ENCODE data around the gene OPCML. TPM values are rescaled to one million over a fixed set of nuclear protein-coding genes. Genes with fewer than 3 reads are reported as not detected.

OPCML gene
- total RNA-seq, 1 experiment from 2014 or later, result 0.13 TPM

GRCh38 chr11:133053124-133053776, 479.1 kb downstream of the OPCML start:
- Histone ChIP-seq H3K27ac (ENCODE audit: low read depth, low read length, poor library complexity, severe bottlenecking) (no peak overlapping the region), H3K27me3 (replicated peaks; ENCODE audit: insufficient read depth, low read depth, low read length, poor library complexity) (no peaks in the 10 kb centered on the region), H3K4me1 (ENCODE audit: insufficient read depth, low read length, poor library complexity, severe bottlenecking) (no peaks in the 10 kb centered on the region), H3K9me3 (ENCODE audit: low read depth, low read length, poor library complexity, severe bottlenecking) (no peaks in the 10 kb centered on the region), H3K36me3 (ENCODE audit: insufficient read depth, low read length, poor library complexity, severe bottlenecking) (no peaks in the 10 kb centered on the region), H3K4me3 (ENCODE audit: low read depth, low read length, poor library complexity, severe bottlenecking) (no peak overlapping the region)
- POLR2A ChIA-PET (ENCODE audit: low non-redundant PET), result no interaction called here
- TF ChIP-seq EZH2 (IDR thresholded peaks at IDR 0.05; ENCODE audit: borderline replicate concordance, low read depth, low read length, poor library complexity, severe bottlenecking) (no peak), CTCF (conservative IDR thresholded peaks at IDR 0.05; ENCODE audit: low read depth, low read length) (no peak)
- CTCF ChIA-PET, result no interaction called here
- intact Hi-C loops (cut with micrococcal nuclease; ENCODE audit: unreplicated experiment), result no loop called here
- BruUV-seq (replicated peaks), result no TSS peak
- no peak for DNase-seq (ENCODE audit: low spot score)

GRCh38 chr11:133052537-133052936, 479.8 kb downstream of the OPCML start:
- Histone ChIP-seq H3K4me1 (ENCODE audit: insufficient read depth, low read length, poor library complexity, severe bottlenecking) (peaks cover 4% of the 10 kb centered on the region), H3K36me3 (ENCODE audit: insufficient read depth, low read length, poor library complexity, severe bottlenecking) (no peaks in the 10 kb centered on the region), H3K27me3 (replicated peaks; ENCODE audit: insufficient read depth, low read depth, low read length, poor library complexity) (no peaks in the 10 kb centered on the region), H3K27ac (ENCODE audit: low read depth, low read length, poor library complexity, severe bottlenecking) (no peak overlapping the region), H3K4me3 (ENCODE audit: low read depth, low read length, poor library complexity, severe bottlenecking) (no peak overlapping the region), H3K9me3 (ENCODE audit: low read depth, low read length, poor library complexity, severe bottlenecking) (no peaks in the 10 kb centered on the region)
- no peak for DNase-seq (ENCODE audit: low spot score)
- intact Hi-C loops (cut with micrococcal nuclease; ENCODE audit: unreplicated experiment), result no loop called here
- ChIA-PET CTCF (no interaction called here), POLR2A (ENCODE audit: low non-redundant PET) (no interaction called here)
- TF ChIP-seq EZH2 (IDR thresholded peaks at IDR 0.05; ENCODE audit: borderline replicate concordance, low read depth, low read length, poor library complexity, severe bottlenecking) (no peak), CTCF (conservative IDR thresholded peaks at IDR 0.05; ENCODE audit: low read depth, low read length) (no peak)
- no TSS peak for BruUV-seq (replicated peaks)

- BruUV-seq (replicated peaks), result no TSS peak
- Histone ChIP-seq H3K4me3 (ENCODE audit: low read depth, low read length, poor library complexity, severe bottlenecking) (no peak overlapping the region), H3K4me1 (ENCODE audit: insufficient read depth, low read length, poor library complexity, severe bottlenecking) (peaks cover 6% of the 10 kb centered on the region), H3K27ac (ENCODE audit: low read depth, low read length, poor library complexity, severe bottlenecking) (no peak overlapping the region), H3K9me3 (ENCODE audit: low read depth, low read length, poor library complexity, severe bottlenecking) (no peaks in the 10 kb centered on the region), H3K27me3 (replicated peaks; ENCODE audit: insufficient read depth, low read depth, low read length, poor library complexity) (peaks cover 24% of the 10 kb centered on the region), H3K36me3 (ENCODE audit: insufficient read depth, low read length, poor library complexity, severe bottlenecking) (no peaks in the 10 kb centered on the region)
- intact Hi-C loops (cut with micrococcal nuclease; ENCODE audit: unreplicated experiment), result no loop called here
- POLR2A ChIA-PET (ENCODE audit: low non-redundant PET), result interaction anchor here (0.6 kb wide), 1 partner anchor 111 kb away, joined by 4 read pairs; no protein-coding TSS in a partner anchor
- CTCF ChIA-PET, result no interaction called here
- TF ChIP-seq EZH2 (IDR thresholded peaks at IDR 0.05; ENCODE audit: borderline replicate concordance, low read depth, low read length, poor library complexity, severe bottlenecking) (no peak), CTCF (conservative IDR thresholded peaks at IDR 0.05; ENCODE audit: low read depth, low read length) (no peak)
- no peak for DNase-seq (ENCODE audit: low spot score)
Observed at GRCh38 chr11:133049244-133050019, 482.9 kb downstream of the OPCML start.

All from A673 (cell line).